ENCODE results near the gene NEB. TPM values are rescaled to one million over a fixed set of nuclear protein-coding genes. Genes with fewer than 3 reads are reported as not detected.

The NEB gene, protein sequence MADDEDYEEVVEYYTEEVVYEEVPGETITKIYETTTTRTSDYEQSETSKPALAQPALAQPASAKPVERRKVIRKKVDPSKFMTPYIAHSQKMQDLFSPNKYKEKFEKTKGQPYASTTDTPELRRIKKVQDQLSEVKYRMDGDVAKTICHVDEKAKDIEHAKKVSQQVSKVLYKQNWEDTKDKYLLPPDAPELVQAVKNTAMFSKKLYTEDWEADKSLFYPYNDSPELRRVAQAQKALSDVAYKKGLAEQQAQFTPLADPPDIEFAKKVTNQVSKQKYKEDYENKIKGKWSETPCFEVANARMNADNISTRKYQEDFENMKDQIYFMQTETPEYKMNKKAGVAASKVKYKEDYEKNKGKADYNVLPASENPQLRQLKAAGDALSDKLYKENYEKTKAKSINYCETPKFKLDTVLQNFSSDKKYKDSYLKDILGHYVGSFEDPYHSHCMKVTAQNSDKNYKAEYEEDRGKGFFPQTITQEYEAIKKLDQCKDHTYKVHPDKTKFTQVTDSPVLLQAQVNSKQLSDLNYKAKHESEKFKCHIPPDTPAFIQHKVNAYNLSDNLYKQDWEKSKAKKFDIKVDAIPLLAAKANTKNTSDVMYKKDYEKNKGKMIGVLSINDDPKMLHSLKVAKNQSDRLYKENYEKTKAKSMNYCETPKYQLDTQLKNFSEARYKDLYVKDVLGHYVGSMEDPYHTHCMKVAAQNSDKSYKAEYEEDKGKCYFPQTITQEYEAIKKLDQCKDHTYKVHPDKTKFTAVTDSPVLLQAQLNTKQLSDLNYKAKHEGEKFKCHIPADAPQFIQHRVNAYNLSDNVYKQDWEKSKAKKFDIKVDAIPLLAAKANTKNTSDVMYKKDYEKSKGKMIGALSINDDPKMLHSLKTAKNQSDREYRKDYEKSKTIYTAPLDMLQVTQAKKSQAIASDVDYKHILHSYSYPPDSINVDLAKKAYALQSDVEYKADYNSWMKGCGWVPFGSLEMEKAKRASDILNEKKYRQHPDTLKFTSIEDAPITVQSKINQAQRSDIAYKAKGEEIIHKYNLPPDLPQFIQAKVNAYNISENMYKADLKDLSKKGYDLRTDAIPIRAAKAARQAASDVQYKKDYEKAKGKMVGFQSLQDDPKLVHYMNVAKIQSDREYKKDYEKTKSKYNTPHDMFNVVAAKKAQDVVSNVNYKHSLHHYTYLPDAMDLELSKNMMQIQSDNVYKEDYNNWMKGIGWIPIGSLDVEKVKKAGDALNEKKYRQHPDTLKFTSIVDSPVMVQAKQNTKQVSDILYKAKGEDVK (N-terminal part only)
- total RNA-seq = 1 to 10 TPM in 1 of 2 experiments, under 1 TPM in 1; 0.43 to 1.2 TPM

GRCh38 chr2:151733771-151734672 lies at the start of gene NEB:
TSS of gene NEB (minus strand) at chr2:151734476. CDS start at chr2:151733156, 1,320 bp downstream.
- no peak within 1 kb of the TSS for H3K4me3 Mint-ChIP-seq
- no peaks in the 10 kb centered on the region for H3K4me1 Mint-ChIP-seq
- no peaks in the 10 kb centered on the region for H3K36me3 Mint-ChIP-seq
- H3K9me3 Mint-ChIP-seq = peaks cover 2% of the 10 kb centered on the region
- ATAC-seq (ENCODE audit: low read depth) (no peak), DNase-seq (no peak)
- H3K27ac Mint-ChIP-seq = no peak within 1 kb of the TSS
- POLR2A ChIA-PET = no interaction called here
- no peaks in the 10 kb centered on the region for H3K27me3 Mint-ChIP-seq

- no peak overlapping the region for H3K4me3 Mint-ChIP-seq
- POLR2A ChIA-PET = no interaction called here
- no peaks in the 10 kb centered on the region for H3K27me3 Mint-ChIP-seq
- ATAC-seq (ENCODE audit: low read depth) (no peak), DNase-seq (no peak)
- peaks cover 3% of the 10 kb centered on the region for H3K4me1 Mint-ChIP-seq
- H3K27ac Mint-ChIP-seq = no peak overlapping the region
- peaks cover 3% of the 10 kb centered on the region for H3K9me3 Mint-ChIP-seq
- H3K36me3 Mint-ChIP-seq = peaks cover 33% of the 10 kb centered on the region
Measured at GRCh38 chr2:151783133-151783520, 48.9 kb upstream of the NEB start.

DNA sequence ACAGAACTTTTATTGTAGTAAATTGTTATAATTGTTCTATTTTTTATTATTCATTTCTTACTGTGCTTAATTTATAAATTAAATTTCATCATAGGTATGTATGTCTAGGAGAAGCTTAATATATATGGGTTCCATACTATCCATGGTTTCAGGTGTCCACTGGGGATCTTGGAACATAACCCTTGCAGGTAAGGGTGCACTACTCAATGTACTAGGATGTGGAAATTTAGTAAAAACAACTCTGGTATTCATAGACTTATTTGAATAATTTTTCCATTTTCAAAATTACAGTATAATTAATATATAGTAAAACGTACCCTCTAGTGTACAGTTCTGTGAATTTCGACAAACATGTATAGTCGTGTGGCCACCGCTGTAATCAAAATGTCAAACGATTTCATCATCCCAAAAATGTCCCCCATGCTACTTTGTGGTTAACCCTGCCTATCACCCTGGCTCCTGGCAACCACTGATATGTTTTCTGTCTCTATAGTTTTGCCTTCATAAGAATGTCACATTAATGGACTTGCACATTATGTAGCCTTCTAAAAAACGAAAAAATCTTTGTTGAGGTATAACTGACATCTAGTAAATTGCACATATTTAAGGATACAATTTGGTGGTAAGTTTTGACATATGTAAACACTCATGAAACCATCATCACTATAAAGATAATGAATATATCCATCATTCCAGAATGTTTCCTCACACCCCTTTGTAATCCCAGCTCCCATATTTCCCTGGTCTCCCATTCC lies 48.3 kb upstream of the NEB start:
- POLR2A ChIA-PET = no interaction called here
- H3K27me3 Mint-ChIP-seq = no peaks in the 10 kb centered on the region
- ATAC-seq (ENCODE audit: low read depth) (no peak), DNase-seq (no peak)
- no peak overlapping the region for H3K4me3 Mint-ChIP-seq
- no peak overlapping the region for H3K27ac Mint-ChIP-seq
- peaks cover 3% of the 10 kb centered on the region for H3K9me3 Mint-ChIP-seq
- peaks cover 3% of the 10 kb centered on the region for H3K4me1 Mint-ChIP-seq
- peaks cover 32% of the 10 kb centered on the region for H3K36me3 Mint-ChIP-seq

GRCh38 chr2:151781642-151782041 lies 47.4 kb upstream of the NEB start:
- no peak for ATAC-seq (ENCODE audit: low read depth)

GRCh38 chr2:151780938-151781337 lies 46.7 kb upstream of the NEB start:
- H3K27ac Mint-ChIP-seq = peak overlapping the region; percentile 70
- POLR2A ChIA-PET = no interaction called here
- H3K4me1 Mint-ChIP-seq = peaks cover 3% of the 10 kb centered on the region
- no peak for ATAC-seq (ENCODE audit: low read depth)
- peaks cover 3% of the 10 kb centered on the region for H3K9me3 Mint-ChIP-seq
- DNase-seq = no peak
- H3K36me3 Mint-ChIP-seq = peaks cover 42% of the 10 kb centered on the region
- no peaks in the 10 kb centered on the region for H3K27me3 Mint-ChIP-seq
- no peak overlapping the region for H3K4me3 Mint-ChIP-seq

More at GRCh38 chr2:151781642-151782041, 47.4 kb upstream of the NEB start:
- Mint-ChIP-seq H3K36me3 (peaks cover 37% of the 10 kb centered on the region), H3K4me3 (no peak overlapping the region), H3K4me1 (peaks cover 3% of the 10 kb centered on the region), H3K27ac (no peak overlapping the region), H3K9me3 (peaks cover 3% of the 10 kb centered on the region), H3K27me3 (no peaks in the 10 kb centered on the region)
- DNase-seq = no peak
- POLR2A ChIA-PET = no interaction called here

- Mint-ChIP-seq H3K27ac (no peak overlapping the region), H3K36me3 (peaks cover 37% of the 10 kb centered on the region), H3K27me3 (no peaks in the 10 kb centered on the region), H3K4me1 (peaks cover under 1% of the 10 kb centered on the region), H3K9me3 (peaks cover 3% of the 10 kb centered on the region), H3K4me3 (no peak overlapping the region)
- no peak for ATAC-seq (ENCODE audit: low read depth)
- DNase-seq = no peak
- POLR2A ChIA-PET = no interaction called here
Measured at GRCh38 chr2:151777935-151778334, 43.7 kb upstream of the NEB start.

GRCh38 chr2:151777487-151777886 lies 43.2 kb upstream of the NEB start:
- Mint-ChIP-seq H3K27me3 (no peaks in the 10 kb centered on the region), H3K36me3 (peaks cover 35% of the 10 kb centered on the region), H3K4me1 (no peaks in the 10 kb centered on the region), H3K9me3 (peaks cover 3% of the 10 kb centered on the region), H3K4me3 (no peak overlapping the region), H3K27ac (no peak overlapping the region)
- DNase-seq = no peak
- no peak for ATAC-seq (ENCODE audit: low read depth)
- POLR2A ChIA-PET = no interaction called here

DNA sequence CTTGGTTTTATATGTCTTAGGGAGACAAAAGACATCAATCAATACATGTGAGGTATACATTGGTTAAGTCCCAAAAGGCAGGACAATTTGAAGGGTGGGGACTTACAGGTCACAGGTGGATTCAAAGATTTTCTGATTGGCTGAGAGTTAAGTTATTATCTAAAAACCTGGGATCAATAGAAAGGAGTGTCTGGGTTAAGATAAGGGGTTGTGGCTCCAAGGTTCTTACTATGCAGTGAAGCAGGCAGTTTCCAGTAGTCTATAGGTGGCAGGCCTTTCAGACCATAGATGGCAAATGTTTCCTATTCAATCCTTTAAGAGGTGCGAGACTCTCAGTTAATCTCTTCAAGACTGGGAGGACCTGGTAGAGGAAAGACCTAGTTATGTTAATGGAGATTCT lies 42.1 kb upstream of the NEB start:
- POLR2A ChIA-PET = no interaction called here
- H3K4me3 Mint-ChIP-seq = no peak overlapping the region
- no peaks in the 10 kb centered on the region for H3K27me3 Mint-ChIP-seq
- DNase-seq (no peak), ATAC-seq (ENCODE audit: low read depth) (no peak)
- peaks cover 35% of the 10 kb centered on the region for H3K36me3 Mint-ChIP-seq
- peaks cover 3% of the 10 kb centered on the region for H3K9me3 Mint-ChIP-seq
- H3K27ac Mint-ChIP-seq = no peak overlapping the region
- H3K4me1 Mint-ChIP-seq = no peaks in the 10 kb centered on the region

DNA sequence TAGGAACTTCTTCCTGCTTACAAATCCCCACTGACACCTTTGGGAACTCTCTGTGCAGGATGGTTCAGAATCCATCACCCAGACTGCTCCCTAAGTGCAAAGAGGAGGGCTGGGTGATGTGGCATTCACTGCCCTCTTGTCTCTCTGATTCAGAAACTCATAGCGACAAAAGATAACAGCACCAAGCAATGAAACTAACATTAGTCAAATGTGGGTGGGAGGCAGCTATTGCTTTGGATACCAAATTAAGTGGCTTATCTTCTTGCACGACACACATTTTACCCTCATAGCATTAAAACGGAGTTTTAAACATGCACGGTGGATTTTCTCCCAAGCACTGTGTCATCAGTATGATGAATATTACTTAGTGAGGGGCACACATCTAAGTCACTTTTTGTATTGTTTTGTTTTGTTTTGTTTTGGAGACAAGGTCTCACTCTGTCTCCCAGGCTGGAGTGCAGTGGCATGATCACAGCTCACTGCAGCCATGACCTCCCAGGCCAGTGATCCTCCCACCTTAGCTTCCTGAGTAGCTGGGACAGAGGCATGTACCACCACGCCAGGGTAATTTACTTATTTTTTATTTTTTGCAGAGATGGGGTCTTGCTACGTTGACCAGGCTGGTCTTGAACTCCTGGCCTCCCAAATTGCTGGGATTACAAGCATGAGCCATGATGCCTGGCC lies 40.9 kb upstream of the NEB start:
- POLR2A ChIA-PET = no interaction called here
- no peak overlapping the region for H3K27ac Mint-ChIP-seq
- peaks cover 34% of the 10 kb centered on the region for H3K36me3 Mint-ChIP-seq

DNA sequence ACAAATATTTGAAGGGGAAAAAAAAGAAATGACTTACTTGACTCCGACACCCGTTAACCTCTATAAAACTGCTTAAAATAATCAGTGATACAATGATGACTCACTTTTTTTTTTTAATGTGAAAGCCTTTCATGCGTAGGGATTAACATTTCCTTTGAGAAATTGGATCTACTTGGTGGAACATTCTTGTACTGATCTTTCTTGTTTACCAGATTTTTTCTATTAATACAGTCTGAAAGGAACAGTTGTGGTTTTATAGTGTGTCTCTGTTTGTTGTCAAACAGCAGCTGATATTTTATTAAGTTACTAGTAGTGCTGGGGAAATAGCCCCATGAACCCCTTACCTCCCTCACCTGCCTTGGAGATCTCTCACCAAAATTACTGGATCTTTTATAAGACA lies 40.2 kb upstream of the NEB start:
- DNase-seq (no peak), ATAC-seq (ENCODE audit: low read depth) (no peak)
- POLR2A ChIA-PET = no interaction called here
- no peak overlapping the region for H3K4me3 Mint-ChIP-seq
- H3K27ac Mint-ChIP-seq = no peak overlapping the region
- peaks cover 28% of the 10 kb centered on the region for H3K36me3 Mint-ChIP-seq
- peaks cover 3% of the 10 kb centered on the region for H3K9me3 Mint-ChIP-seq
- no peaks in the 10 kb centered on the region for H3K27me3 Mint-ChIP-seq
- H3K4me1 Mint-ChIP-seq = no peaks in the 10 kb centered on the region

More for the DNA sequence above, 40.9 kb upstream of the NEB start:
- no peaks in the 10 kb centered on the region for H3K4me1 Mint-ChIP-seq
- ATAC-seq (ENCODE audit: low read depth) (no peak), DNase-seq (no peak)
- H3K4me3 Mint-ChIP-seq = no peak overlapping the region
- H3K27me3 Mint-ChIP-seq = no peaks in the 10 kb centered on the region
- H3K9me3 Mint-ChIP-seq = peaks cover 3% of the 10 kb centered on the region

GRCh38 chr2:151771599-151772358 lies 37.5 kb upstream of the NEB start:
- H3K9me3 Mint-ChIP-seq = no peaks in the 10 kb centered on the region
- ATAC-seq (ENCODE audit: low read depth) (no peak), DNase-seq (no peak)
- H3K4me3 Mint-ChIP-seq = no peak overlapping the region
- H3K27me3 Mint-ChIP-seq = no peaks in the 10 kb centered on the region
- H3K27ac Mint-ChIP-seq = no peak overlapping the region
- H3K4me1 Mint-ChIP-seq = no peaks in the 10 kb centered on the region
- POLR2A ChIA-PET = no interaction called here
- peaks cover 13% of the 10 kb centered on the region for H3K36me3 Mint-ChIP-seq

All from activated naive CD8-positive, alpha-beta T cell treated with anti-CD3 and anti-CD28 coated beads, Interleukin-2, amount 10 ng/mL, durations not matched to agents 7 days and 5 days (primary cell).